H1 (cell line): ENCODE data around the gene MAP7. TPM values are rescaled to one million over a fixed set of nuclear protein-coding genes. Genes with fewer than 3 reads are reported as not detected.

Experiments used
- EZH2 ChIP-seq: fragments of 200-600 bp; sonication (generic); IDR thresholded peaks from 2 replicates; pipeline ENCODE4 v1.7.1; 2012; ENCODE audit warnings: low read depth, mild to moderate bottlenecking, moderate library complexity, low read length, inconsistent platforms; ENCODE audit not compliant: severe bottlenecking
- MAFK ChIP-seq: IDR thresholded peaks from 2 replicates; pipeline ENCODE4 v1.6.1; 2012; ENCODE audit warnings: low read depth, mild to moderate bottlenecking, improper control_type of control experiment, low read length
- SUZ12 ChIP-seq: fragments of 200-600 bp; sonication (generic); IDR thresholded peaks from 2 replicates; pipeline ENCODE4 v1.6.1; 2012; ENCODE audit warnings: mild to moderate bottlenecking, inconsistent platforms, low read length, moderate library complexity, mixed read lengths
- polyA plus RNA-seq, 7 experiments: library from polyadenylated mRNA; depleted of rRNA in 3 of 7; stranded (reverse) in 5 of 7; unstranded in 2 of 7; fragments of >200 nt in 5 of 7; fragments of 200-250 nt in 2 of 7; gene quantifications; 1 replicate in 5 of 7; 2 replicates in 1 of 7; 4 replicates in 1 of 7; pipeline versions ENCODE4 v1.2.1 to v1.2.3, GENCODE V29; 2011 to 2013; ENCODE audit warnings: missing spikeins in 2 of 7, mixed read lengths in 2 of 7
- total RNA-seq: library from RNA; stranded (reverse); fragmentation: NEBNext Ultra II Directional; extraction: Animal tissue kit (Norgen Biotek cat#: 25700); gene quantifications from 2 replicates; pipeline ENCODE4 v1.2.1, GENCODE V29; 2021

MAP7 gene
- total and polyA plus RNA-seq, 2 of the 8 experiments (the other 6 are each of a cell fraction or from before 2014, with no cell fraction given), result 13.5 to 66.9 TPM

GRCh38 chr6:136341367-136341766, 208.9 kb downstream of the MAP7 start (continued):
- TF ChIP-seq MAFK (no peak), SUZ12 (no peak), EZH2 (no peak)
